GM12801 (cell line): Measurements from ENCODE around the gene S100A16.

Source experiments
- TF ChIP-seq, protein P1 (sequence below): IDR thresholded peaks from one replicate; pipeline ENCODE4 v1.5.1; 2011; ENCODE audit warnings: control low read depth; ENCODE audit not compliant: insufficient read length; ENCODE audit errors: extremely low read depth

The S100A16 gene

DNA sequence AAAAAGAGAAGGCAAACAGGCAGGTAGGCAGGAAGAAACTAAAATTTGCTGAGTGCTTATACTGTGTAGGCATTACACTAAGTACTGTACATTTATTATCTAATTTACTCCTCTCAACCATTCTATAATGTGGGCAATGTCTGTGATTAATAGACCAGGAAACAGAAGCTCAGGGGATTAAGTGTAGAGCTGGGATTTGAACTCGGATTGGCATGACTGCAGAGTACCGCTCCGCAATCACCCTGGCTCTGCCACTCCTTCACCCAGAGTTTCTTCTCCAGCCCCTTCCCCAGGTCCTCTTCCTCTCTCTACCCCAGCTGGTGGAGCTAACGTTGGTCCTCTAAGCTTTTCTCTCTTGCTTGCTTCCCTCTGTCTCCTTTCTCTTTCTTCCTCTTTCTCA lies 35.8 kb downstream of the S100A16 start:
- TF ChIP-seq, protein P1, sequence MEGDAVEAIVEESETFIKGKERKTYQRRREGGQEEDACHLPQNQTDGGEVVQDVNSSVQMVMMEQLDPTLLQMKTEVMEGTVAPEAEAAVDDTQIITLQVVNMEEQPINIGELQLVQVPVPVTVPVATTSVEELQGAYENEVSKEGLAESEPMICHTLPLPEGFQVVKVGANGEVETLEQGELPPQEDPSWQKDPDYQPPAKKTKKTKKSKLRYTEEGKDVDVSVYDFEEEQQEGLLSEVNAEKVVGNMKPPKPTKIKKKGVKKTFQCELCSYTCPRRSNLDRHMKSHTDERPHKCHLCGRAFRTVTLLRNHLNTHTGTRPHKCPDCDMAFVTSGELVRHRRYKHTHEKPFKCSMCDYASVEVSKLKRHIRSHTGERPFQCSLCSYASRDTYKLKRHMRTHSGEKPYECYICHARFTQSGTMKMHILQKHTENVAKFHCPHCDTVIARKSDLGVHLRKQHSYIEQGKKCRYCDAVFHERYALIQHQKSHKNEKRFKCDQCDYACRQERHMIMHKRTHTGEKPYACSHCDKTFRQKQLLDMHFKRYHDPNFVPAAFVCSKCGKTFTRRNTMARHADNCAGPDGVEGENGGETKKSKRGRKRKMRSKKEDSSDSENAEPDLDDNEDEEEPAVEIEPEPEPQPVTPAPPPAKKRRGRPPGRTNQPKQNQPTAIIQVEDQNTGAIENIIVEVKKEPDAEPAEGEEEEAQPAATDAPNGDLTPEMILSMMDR = no peak

DNA sequence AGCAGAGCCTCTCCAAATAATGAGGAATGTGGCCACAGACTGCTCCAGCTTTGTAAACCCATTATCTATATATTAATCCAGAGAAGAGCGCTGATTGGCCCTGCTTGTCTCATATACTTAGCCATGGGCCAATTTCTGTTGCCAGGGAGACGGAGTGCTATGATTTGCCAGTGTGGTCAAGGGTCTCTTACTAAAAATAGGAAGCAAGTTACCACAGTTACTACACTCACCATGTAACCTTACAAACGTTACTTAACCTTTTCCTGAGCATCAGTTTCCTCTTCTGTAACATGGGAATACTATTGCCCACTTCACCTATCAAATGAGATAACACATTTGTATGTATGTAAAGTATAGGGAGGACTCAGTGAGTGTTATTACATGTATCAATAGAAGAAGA lies 39.6 kb downstream of the S100A16 start:
- TF ChIP-seq, protein P1 = no peak

DNA sequence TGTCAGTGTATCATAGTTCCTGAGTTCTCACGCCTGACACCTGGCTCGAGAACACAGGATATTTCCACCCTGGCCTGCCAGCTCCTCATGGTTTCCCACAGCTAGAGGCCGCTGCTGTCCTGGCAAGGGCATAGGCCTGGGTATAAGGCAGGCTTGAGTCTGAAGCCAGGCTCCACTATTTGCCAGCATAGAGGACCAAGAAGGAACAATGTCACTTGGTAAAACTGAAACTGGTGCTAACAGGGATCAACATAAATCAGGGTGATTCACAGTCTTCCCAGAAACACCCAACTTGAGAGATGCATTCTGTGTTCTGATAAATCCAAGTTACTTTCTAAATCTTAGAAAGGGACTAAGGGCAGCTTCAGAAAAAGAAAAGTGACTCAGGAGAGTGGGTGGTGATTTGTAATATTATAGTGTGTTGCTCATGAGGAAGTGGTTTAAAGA lies 40.3 kb downstream of the S100A16 start:
- TF ChIP-seq, protein P1 = no peak

DNA sequence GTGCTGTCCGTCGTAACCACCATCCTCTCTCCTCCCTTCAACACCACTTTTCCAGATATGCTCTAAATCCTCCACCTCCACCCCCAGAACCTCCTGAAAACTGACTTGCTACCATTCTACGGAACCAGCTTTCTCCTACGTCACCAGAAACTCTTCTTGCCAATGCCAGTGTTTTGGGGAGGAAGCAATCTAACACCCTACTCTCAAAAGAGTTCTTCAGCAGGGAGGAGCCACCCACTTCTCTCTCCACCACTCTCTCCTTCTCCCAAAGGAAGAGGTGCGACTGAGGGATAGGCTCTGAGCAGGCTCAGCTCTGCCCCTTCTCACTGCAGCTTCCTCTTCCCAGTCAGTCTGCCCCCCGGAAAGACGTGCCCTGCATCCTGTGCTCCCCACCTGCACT lies 41.2 kb downstream of the S100A16 start:
- TF ChIP-seq, protein P1 = no peak

DNA sequence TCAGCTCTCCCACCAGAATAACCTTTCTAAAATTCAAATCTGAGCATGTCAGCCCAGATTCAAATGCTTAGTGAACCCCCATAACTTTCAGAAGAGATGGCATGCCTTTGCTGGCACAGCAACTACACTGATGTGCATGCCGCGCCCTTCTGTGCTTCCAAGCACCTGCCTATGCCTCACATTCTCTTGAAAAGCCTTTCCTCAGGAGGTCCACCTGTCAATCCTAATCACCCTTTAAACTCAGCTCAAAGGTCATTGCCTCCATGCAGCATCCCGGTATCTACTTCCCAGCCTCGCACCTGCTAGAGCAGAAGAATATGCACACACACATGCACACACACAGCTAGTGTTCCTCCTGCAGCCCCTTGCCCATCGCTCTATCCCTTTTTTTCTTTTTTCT lies 42.1 kb downstream of the S100A16 start:
- TF ChIP-seq, protein P1 = no peak

DNA sequence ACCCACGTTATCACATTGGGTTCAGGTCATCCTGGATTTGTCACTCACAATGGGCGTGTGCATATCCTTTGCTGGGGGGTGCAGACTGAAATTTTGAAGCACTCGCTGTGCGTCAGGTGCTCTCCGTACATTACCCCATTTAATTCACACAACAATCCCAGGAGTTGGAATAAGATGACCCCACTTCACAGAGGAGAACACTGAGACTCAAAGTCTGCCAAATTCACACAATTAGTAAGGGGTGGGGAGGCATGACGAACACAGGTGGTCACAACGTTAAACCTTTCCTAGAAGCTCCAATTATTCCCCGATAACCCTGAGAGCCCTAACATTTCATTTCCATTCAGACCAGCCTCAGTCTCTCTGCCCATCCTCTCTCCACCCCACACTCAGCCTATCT lies 43.5 kb downstream of the S100A16 start:
- TF ChIP-seq, protein P1 = no peak

DNA sequence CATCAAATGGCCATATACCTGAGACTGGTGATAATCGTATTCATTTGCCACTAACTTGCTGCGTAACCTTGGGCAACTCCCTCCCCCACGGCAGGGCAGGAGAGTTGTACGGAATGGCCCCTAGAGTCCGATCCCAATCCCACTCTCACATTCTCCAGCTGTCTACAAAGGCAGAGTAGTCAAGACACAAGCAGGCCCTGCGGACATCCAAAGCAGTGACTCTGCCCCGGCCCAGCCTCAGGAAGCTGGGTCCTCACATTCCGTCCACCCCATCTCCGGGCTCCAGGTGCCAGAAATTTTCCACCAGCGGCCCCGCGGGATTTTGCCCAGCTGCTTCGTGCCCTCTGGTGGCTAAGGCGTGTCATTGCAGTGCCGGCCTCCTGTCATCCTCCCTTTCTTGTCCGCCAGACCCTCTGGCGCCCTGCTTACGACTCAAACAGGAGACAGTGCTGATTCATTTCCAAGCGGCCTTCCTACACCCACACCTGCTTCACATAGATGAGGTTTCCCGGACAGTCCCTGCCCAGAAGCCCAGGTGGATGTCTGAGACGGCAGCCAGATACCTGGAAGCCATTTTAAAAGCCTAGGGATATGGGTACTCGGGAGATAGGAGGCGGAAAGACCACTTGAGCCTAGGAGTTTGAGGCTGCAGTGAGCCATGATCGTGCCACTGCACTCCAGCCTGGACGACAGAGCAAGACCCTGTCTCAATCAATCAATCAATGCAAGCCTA lies 44.4 kb downstream of the S100A16 start:
- TF ChIP-seq, protein P1 = peak; percentile 78
